Activated T-cell treated with anti-CD3 and anti-CD28 coated beads for 1 hour (primary cell): ENCODE measurements around the gene TRIP12.
"Not testable (repeated sequence)": the region's sequence is repeated elsewhere in the genome, so short reads cannot be mapped to it uniquely, and the experiment has no call there.

Experiments used
- DNase-seq: peaks from one replicate; pipeline ENCODE4 v3.0.0-alpha.2; 2020; ENCODE audit warnings: low read depth

Gene TRIP12

DNA sequence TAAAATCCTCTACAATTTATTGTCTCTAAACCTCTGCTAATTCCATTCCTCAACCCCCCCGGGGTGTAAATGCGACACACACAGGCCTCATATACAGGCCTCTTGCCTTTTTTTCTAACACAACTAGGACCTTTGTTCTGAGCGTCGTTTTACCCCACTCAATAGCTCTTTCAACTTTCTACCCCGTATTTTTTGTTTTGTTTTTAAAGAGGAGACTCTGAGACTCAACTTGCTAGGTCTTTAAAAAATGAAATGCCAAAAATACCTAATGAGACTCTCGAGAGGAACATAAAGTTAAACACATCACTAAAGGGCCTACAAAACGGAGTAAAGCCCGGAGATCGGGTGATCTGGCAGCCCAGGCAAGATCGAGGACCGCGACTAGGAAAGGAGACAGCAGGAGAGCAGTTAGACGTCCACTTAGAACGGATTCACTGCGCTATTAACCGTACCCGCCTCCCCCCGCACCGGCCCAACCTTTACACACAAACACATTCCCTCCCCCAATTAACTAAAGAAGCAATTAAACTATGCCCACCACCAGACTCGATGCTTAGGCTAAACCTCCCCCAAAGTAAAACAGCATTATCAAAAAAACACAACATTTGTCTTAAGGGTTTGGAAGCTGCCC, 1.7 kb downstream of the TRIP12 start:
- DNase-seq: peak; percentile 24

DNA sequence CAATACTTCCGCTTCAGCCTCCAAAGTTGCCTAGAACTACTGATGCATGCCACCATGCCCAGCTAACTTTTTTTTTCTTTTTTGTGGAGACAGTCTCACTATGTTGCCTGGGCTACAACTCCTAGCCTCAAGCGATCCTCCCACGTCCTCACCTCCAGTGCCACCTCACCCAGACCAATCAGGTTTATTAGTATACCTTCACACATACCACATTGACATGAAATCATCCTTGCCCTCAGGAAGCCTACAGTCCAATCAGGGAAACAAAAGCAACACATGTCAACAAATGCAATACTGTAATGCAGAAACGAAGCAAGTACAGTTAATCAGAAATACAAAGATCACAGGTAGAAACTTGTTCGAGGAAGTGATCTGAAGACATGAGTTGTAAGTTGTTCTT, 4.0 kb downstream of the TRIP12 start:
- DNase-seq: no peak

DNA sequence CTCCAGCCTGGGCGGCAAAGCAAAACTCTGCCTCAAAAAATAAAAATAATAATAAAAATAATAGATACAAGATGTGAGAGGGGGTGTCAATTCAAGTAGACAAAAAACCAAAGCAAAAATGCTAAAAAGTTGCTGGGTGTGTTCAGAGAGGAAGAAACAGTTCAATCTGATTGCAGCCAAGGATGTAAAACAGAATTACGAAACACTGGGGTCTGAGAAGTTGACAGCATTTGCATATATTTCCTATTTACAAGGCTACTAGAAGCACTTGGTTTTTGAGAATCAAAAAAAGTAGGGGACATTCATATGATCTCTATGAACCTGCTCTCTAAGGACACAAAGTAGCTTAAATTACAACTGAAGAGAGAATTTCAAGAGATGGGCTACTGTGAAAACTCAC, 7.6 kb downstream of the TRIP12 start:
- DNase-seq: no peak

DNA sequence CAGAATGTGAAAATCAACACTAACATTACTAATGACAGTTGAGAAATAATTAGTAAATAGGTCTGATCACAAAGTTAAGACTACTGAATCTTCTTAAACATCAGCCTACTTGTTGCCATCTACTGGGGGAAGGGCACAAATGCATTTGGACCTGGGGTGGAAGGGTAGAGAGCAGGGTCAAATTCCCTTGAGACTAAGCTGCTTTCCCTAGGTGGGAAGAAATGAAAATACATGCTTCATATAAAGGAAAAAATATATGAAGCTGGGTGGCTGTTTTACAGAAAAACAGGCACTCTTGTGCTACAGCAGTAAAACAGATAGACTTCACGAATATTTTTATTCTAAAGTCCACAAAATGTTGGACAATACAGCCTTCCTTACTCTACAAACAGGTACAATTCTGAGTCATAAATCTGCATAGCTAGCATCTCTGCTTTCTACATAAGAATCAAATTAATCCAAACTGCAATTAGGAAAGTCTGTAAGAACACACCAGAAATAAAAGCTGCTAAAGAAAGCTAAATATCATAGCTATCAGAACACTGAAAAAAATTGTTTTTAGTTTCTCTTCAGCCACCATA, 10.9 kb downstream of the TRIP12 start:
- DNase-seq: no peak

DNA sequence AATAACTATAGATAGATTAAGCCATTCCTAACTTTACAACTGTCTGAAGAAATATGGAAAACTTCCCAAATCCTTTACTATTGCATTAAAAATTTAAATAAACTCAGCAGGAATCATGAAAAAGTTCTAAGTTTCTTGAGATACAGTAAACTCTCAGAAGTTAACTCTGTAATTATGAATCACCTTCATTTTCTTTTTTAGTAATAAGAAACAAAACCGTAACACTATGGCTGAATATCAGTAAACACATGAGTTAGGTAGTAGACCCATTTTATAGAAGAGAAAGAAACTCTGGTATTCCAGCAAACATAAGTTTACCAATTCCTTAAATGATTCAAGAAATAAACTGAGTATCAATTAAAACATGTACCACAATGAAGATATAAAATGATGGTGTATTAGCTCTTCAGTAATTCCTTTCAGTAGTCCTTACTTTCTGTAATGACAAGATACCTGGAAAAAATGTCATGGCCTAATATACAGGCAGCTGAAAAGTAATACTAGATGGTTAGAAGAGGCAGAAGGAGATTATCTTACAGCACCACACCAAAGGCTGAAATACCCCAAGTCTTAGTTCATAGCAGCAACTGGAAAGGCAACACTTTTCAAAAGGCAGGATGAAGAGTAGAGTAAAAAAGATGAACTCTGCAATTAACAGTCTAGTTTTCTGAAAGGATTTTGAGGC, 11.5 kb downstream of the TRIP12 start:
- DNase-seq: no peak

DNA sequence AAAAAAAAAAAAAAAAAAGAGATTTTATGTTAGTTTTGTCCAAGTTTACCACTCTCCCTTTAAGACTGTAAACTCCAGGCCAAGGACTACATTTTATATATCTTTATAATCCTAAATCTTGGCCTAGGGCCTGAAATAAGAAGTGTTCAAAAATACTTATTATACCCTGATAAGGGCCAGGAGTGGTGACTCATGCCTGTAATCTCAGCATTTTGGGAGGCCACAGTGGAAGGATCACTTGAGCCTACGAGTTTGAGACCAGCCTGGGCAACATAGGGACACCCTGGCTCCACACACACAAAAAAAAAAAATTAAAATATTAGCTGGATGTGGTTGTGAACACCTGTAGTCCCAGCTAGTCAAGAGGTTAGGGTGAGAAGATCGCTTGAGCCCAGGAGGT, 12.7 kb downstream of the TRIP12 start:
- DNase-seq: no peak

DNA sequence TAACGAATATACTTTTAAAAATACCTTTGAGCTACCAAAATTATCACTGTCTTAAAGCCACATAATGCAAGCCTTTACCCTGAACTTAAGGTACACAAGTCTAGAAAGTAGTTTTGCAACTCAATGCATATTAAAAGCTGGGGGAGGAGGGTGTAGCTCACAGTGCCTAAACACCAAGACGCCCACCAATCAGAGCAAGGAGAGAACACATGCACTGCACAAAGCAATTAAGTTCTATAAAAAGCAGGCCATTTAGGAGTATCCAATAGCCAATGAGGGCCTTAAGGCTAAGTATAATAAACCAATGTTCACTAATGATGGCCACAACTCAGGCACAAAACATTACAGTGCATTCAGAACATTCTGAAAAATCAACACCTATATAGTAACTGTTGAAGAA, 16.2 kb downstream of the TRIP12 start:
- DNase-seq: no peak

DNA sequence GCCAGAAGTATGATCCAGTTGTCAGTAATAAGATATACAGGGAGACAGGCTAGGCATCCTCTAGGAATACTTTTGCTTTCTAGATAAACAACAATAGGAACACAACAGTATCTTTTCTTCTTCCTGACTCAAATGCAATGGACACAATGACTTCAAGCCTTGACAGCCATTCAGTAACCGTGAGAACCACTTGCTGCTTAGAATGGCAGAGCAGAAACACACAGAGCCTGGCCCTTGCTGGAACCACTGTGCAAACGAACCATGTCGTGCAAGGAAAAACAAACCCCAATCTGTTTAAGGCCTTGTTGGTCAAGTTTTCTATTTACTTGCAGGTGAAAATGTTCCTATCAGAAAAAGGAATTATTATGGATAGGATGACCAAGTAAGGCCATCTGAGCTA, 18.8 kb downstream of the TRIP12 start:
- DNase-seq: no peak

DNA sequence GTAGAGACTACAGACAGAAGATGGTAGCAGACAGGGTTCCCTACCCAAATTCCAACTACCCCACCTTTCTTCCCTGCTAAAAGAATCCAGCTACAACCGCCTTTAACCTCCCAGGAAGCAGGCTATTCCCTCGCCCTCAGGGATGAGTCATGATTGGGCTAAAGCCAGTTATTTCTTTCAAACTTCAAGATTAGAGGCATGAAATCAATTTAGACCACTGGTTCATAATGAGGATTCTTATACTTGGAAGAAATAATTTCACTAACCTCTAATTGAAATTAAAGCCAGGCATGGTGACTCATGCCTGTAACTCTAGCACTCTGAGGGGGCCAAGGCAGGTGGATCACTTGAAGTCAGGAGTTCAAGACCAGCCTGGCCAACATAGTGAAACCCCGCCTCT, 20.0 kb downstream of the TRIP12 start:
- DNase-seq: no peak

DNA sequence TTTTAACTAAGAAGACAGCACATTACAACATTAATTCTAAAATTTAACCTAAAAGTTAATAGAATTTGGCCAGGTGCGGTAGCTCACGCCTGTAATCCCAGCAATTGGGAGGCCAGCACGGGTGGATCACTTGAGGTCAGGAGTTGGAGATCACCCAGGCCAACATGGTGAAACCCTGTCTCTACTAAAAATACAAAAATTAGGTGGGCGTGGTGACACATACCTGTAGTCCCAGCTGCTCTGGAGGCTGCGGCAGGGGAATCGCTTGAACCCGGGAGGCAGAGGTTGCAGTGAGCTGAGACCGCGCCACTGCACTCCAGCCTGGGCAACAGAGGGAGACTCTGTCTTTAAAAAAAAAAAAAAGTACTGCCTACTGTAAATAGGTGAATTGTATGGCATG, 21.3 kb downstream of the TRIP12 start:
- not testable (repeated sequence) for DNase-seq

DNA sequence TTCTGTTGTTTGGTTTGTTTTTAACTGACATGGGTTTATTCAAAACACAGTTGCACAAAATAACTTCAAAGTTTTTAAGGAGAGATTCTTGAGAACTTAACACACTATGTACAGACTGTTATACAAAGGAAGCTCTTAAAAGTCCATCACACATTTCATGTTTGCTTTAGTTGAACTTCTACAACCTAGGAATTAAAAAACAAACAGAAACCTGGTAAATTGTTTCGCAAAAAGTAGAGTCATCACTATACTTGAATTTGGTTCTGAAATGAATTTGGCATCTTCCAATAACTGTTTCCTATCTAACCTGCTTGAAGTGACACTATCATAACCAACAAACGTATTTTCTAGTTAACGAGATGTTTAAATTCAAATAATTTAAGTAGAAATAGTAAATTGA, 21.8 kb downstream of the TRIP12 start:
- no peak for DNase-seq

DNA sequence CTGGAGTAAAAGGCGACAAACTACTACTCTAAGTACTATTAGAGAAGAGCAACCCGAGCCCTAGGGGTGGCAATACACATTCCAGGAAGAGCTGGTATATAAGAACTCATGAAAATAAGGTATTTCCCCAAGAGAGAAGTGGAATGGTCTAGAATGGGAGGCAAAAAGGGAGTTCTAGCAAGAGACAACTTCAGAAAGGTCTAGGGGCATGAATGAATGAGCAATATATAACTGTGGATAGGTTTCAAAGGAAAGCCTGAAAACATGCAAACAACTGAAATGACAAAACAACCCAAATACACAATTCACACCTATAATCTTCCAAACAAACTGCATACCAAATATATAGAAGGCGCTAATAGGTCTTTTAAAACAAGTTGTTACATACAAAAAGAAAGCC, 22.2 kb downstream of the TRIP12 start:
- no peak for DNase-seq

DNA sequence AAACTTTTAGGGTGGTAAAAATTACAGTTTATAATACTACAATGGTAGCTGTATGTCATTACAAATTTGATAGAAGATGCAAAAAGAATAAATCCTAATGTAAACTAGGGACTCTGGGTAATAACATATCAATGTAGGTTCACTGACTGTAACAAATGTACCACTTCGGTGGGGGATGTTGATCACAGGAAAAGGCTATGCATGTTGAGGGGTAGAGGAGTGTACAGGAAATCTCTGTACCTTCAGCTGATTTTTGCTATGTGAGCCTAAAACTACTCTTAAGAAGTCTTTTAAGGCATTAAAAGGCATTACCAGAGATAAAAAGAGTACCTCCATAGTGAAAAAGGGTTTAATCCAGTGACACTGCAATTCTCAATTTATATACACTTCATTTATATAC, 25.0 kb downstream of the TRIP12 start:
- no peak for DNase-seq

DNA sequence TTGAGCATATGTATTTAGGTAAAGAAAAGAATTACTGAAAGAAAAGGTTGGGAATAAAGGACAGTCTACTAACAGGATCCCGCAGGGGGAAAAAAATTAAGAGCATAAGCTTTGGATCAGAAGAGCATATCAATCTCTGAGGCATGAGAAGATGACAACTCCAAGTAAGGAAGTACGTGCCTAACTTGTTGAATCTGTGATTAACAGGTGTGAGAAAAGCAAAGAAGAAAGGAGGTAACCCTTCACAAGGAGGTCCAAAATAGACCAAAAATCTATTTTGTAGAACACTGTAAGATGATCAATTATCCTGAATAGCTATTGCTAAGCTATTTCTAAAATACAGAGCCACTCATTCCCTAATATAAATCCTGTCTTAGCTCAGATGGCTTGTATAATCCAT, 32.8 kb downstream of the TRIP12 start:
- DNase-seq: no peak

DNA sequence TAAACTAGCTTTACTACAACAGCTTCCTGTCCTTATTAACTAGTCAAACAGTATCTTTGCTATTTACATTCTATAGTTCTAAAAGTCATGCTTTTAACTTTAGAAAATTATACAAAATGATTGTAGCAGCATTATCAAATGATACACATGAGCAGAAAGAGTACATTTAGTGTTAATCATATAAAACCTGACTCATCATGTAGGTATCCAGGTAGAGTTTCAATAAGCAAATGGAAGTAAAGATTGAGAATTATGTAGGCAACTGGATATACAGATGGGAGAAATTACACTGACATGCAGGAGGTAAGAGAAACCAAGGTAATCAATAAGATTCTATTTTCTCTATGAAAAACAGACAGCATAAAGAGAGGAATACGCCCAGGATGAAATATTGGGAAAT, 33.8 kb downstream of the TRIP12 start:
- DNase-seq: no peak

DNA sequence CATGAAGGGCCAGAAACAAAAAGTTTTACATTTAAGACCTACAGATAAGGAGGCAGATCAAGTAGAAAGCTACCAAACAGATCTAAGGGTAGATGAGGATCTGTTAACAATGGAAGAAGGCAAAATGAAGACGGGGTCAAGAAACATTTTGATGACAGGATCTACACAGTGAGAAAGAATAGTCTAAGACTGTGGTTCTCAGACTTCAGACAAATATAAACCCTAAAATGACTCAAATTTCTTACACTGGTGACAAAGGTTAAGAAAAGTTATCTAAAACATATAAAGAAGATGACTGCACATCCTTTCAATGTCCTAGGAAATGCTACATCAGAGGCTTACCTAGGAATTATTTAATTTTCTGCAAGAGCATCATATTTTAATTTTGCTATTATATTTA, 34.4 kb downstream of the TRIP12 start:
- no peak for DNase-seq

DNA sequence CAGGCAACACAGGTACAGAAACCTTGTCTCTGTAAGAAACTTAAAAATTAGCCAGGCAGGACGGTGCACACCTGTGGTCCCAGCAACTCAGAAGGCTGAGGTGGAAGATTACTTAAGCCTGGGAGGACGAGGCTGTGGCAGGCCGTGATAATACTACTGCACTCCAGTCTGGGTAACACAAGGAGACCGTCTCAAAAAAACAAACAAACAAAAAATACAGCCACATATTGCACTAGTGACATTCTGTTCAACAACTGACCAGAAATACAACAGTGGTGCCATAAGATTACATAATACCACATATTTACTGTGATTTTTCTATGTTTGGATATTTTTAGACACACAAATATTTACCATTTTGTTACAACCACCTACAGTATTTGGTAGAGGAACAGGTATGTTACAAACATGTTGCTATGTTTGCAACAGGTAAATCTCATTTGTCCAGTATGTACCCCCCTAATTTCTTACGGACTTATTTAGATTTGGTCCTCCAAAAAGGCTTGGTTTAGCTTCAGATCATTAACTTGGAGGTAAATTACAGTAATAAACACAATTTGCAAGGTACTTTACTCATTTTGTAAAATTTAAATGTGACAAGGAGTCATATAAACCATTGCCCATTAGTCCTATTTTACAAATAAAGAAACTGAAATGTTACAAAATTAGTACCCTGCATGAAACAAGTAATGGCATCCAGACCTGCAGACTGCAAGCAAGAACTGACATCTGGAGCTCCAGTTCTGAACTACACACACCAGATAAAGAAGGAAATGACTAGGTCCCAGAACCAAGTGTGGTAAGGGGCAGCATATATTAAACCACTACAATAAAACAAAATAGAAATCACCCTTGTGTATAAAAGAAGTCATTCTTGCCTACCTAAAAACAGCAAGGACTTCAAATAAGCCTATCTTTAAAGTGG, 36.8 kb downstream of the TRIP12 start:
- no peak for DNase-seq

DNA sequence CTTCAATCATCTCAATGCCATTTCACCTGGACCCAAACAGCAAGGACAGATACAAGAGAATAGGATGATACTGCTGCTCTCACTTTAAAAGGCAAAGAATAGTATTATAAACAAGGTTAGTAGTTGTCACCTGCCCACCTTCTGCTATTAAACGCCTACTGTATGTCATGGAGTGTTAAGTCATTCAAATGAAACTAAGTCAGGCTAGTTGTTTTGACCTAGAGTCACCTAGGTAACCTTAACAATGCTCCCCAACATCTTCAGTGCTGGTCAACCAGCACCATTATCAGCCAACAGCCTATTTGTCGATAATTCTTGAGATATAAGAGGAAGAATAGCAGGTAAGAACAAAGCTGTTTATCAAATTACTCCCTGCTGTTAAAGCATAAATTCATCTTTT, 39.2 kb downstream of the TRIP12 start:
- DNase-seq: no peak

DNA sequence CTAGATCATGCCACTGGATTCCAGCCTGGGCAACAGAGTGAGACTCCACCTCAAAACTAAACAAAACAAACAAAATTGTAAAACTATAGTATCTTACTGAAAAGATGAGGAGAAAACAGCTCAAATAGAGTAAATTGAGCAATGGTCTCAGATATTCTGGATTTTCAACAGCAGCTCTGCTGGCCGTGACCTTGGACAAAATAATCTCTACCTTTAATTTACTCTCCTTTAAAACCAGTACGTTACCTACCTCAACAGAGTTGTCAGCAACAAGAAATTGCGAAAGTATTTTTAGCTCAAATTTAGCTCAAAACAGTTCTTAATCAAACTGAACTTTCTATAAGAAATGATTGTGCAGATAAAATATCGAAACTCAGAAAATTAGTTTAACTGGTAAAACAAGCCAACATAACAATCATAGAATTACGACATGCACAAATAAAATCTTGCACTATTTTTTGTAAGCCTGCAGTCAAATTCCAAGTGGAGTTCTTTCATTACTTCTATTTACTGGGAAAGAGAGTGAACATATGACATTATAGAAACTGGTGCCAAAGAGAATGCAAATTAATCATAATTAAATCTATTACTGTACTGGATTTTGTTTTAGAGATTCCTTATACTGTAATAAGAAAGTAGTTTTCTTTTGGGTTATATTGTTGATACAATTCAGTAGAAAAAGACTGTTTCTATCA, 40.8 kb downstream of the TRIP12 start:
- no peak for DNase-seq

DNA sequence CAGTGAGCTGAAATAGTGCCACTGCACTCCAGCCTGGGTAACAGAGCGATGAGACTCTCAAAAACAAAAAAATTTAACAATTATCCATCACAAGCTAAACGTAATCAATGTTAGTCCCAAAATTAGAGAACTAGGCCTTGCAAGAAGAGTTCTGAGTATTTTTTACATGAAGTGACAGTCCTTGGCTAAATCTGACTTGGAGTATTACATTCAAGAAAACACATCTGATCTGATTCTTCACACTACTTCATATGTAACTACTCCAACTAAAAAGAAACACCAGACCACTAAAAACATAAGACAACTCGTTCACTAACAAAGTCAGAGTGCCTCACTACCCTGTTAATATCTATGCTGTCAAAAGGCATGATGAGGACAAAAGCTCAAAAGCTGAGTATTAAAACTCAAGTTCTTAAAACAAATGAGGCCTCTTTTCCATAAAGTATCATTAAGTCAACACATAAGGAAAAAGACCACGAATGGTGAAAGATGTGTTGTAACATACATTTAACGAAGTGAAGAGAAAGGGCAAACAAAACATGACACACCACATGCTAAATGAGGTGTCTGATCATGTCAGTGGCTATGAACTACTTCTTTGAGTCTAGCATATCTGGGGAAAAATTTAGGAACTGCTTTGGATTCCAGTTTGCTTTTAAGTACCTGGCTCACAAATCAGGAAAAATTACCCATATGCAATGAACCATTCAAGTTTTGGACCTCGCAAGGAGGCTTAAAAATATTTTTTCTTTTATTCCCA, 42.4 kb downstream of the TRIP12 start:
- DNase-seq: no peak

DNA sequence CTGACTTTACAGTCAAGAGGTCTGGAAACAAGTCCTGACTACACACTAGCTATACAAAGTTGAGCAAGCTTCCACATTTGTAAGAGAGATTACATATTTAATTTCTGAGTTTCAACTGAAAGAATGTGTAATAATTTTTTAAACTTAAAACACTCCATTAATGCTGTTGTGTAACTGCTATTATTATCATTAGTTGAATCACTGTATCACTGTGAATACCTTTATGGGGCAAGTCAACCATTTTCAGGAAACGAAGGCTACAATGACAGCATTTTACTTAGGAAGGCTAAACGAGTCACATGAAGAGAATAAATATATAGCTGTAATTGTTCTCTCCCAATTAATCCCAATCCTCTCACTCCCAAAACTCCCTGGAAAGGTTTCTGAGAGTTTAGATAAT, 46.3 kb downstream of the TRIP12 start:
- DNase-seq: no peak
